A549 (cell line): ENCODE data around the gene AFF2.

Experiments
- ESRRA ChIP-seq: fragments of 150-350 bp; IDR thresholded peaks from 2 replicates; pipeline ENCODE4 v1.6.1; 2014; ENCODE audit warnings: mild to moderate bottlenecking, low read length, borderline replicate concordance
- TF ChIP-seq, protein P1 (sequence below): fragments of >200 bp; sonication (Bioruptor Twin); formaldehyde crosslinking; IDR thresholded peaks from 3 replicates; pipeline ENCODE4 v1.5.1; 2016
- TF ChIP-seq, protein P2 (sequence below): IDR thresholded peaks from 2 replicates; pipeline ENCODE4 v1.6.1; 2012

DNA sequence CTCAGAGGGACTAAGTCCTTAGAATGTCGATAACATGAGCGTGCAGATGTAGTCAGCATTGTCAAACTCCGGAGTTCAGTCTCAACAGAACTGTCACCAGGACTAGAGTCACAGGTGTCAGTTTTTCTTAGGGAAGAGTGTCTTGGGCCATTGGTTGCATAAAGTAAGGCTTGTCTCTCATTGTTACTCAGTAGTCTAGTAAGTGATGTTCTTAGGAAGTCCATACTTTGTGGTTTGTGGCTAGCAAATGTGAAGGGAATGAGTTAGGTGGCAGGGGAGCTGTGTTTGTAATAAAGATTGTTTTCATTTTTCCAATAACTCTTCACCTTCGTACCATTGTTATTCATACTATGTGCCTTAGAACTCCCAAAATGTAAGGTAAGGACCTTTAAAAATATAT is 119.6 kb downstream of the AFF2 start:
- TF ChIP-seq, protein P1, sequence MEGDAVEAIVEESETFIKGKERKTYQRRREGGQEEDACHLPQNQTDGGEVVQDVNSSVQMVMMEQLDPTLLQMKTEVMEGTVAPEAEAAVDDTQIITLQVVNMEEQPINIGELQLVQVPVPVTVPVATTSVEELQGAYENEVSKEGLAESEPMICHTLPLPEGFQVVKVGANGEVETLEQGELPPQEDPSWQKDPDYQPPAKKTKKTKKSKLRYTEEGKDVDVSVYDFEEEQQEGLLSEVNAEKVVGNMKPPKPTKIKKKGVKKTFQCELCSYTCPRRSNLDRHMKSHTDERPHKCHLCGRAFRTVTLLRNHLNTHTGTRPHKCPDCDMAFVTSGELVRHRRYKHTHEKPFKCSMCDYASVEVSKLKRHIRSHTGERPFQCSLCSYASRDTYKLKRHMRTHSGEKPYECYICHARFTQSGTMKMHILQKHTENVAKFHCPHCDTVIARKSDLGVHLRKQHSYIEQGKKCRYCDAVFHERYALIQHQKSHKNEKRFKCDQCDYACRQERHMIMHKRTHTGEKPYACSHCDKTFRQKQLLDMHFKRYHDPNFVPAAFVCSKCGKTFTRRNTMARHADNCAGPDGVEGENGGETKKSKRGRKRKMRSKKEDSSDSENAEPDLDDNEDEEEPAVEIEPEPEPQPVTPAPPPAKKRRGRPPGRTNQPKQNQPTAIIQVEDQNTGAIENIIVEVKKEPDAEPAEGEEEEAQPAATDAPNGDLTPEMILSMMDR = no peak
- TF ChIP-seq, protein P2, sequence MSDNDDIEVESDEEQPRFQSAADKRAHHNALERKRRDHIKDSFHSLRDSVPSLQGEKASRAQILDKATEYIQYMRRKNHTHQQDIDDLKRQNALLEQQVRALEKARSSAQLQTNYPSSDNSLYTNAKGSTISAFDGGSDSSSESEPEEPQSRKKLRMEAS = no peak
- TF ChIP-seq ESRRA = no peak
